PC-9 (cell line): ENCODE data around the gene GJC3.

Experiments used
- CTCF ChIP-seq: fragments of 200-600 bp; sonication (generic); conservative IDR thresholded peaks from 2 replicates; pipeline ENCODE4 v1.6.1; 2017; ENCODE audit warnings: mixed run types, antibody characterized with exemption, mild to moderate bottlenecking, moderate library complexity
- EZH2 ChIP-seq: fragments of 200-600 bp; sonication (generic); IDR thresholded peaks from 2 replicates; pipeline ENCODE4 v1.8.0; 2017; ENCODE audit warnings: antibody characterized with exemption, low read depth

- TF ChIP-seq CTCF (no peak; the same call in 1 of the 2 replicates), EZH2 (no peak)
Observed at GRCh38 chr7:99918959-99919813, 10.2 kb downstream of the GJC3 start, which contains the start of gene TRIM4.
